Liver (tissue), 9 donors: ENCODE data around the gene NUP153. TPM values are rescaled to one million over a fixed set of nuclear protein-coding genes. Genes with fewer than 3 reads are reported as not detected.

Source experiments
- DNase-seq: peaks from one replicate; pipeline ENCODE4 v3.0.0-alpha.2; 2017; ENCODE audit warnings: low spot score
- H3K27ac ChIP-seq, 2 donors: one replicate each; pipeline ENCODE4 v1.7.0; 2013; ENCODE audit warnings: inconsistent platforms in 2 of 2, low read length in 2 of 2, control low read depth in 1 of 2, low read depth in 1 of 2, mild to moderate bottlenecking in 1 of 2
- H3K27me3 ChIP-seq, 4 donors: one replicate each; pipeline versions ENCODE4 v1.6.1 to v1.7.0; 2013; ENCODE audit warnings: low read length in 3 of 4, inconsistent platforms in 1 of 4, mild to moderate bottlenecking in 1 of 4, moderate library complexity in 1 of 4; ENCODE audit not compliant: control insufficient read depth in 4 of 4, insufficient read depth in 4 of 4
- H3K36me3 ChIP-seq, 4 donors: one replicate each; pipeline versions ENCODE4 v1.6.1 to v1.7.0; 2013; ENCODE audit warnings: low read length in 3 of 4, mild to moderate bottlenecking in 3 of 4, low read depth in 1 of 4, moderate library complexity in 1 of 4; ENCODE audit not compliant: control insufficient read depth in 4 of 4, insufficient read depth in 3 of 4
- H3K4me1 ChIP-seq, 4 donors: one replicate each; pipeline versions ENCODE4 v1.6.1 to v1.7.0; 2013; ENCODE audit warnings: low read length in 3 of 4, mild to moderate bottlenecking in 3 of 4, moderate library complexity in 1 of 4; ENCODE audit not compliant: control insufficient read depth in 4 of 4, insufficient read depth in 4 of 4
- H3K4me3 ChIP-seq, 3 donors: one replicate each; pipeline versions ENCODE4 v1.6.1 to v1.7.0; 2013; ENCODE audit warnings: low read length in 3 of 3, control low read depth in 1 of 3, low read depth in 1 of 3, mild to moderate bottlenecking in 1 of 3
- H3K9ac ChIP-seq, 2 donors: one replicate each; pipeline ENCODE4 v1.7.0; 2013; ENCODE audit warnings: low read length in 2 of 2, mild to moderate bottlenecking in 2 of 2, moderate library complexity in 2 of 2, control low read depth in 1 of 2, low read depth in 1 of 2
- H3K9me3 ChIP-seq, 4 donors: one replicate each; pipeline versions ENCODE4 v1.6.1 to v1.7.0; 2013; ENCODE audit warnings: low read length in 3 of 4; ENCODE audit not compliant: control insufficient read depth in 4 of 4
- EGR1 ChIP-seq, 2 donors: IDR thresholded peaks; 2 replicates each; pipeline ENCODE4 v1.6.1; 2016 to 2018; ENCODE audit warnings: antibody characterized with exemption in 2 of 2, low read depth in 2 of 2
- HNF4A ChIP-seq, 2 donors: conservative IDR thresholded peaks; 2 replicates each; pipeline ENCODE4 v1.6.1; 2016; ENCODE audit warnings: antibody characterized with exemption in 2 of 2, mild to moderate bottlenecking in 2 of 2
- JUND ChIP-seq, 2 donors: IDR thresholded peaks; 2 replicates each; pipeline ENCODE4 v1.6.1; 2016; ENCODE audit warnings: antibody characterized with exemption in 2 of 2
- RAD21 ChIP-seq, 2 donors: IDR thresholded peaks; 2 replicates each; pipeline ENCODE4 v1.6.1; 2016; ENCODE audit warnings: antibody characterized with exemption in 2 of 2, mild to moderate bottlenecking in 2 of 2
- TAF1 ChIP-seq: conservative IDR thresholded peaks from 2 replicates; pipeline ENCODE4 v1.6.1; 2016; ENCODE audit warnings: antibody characterized with exemption, mild to moderate bottlenecking
- YY1 ChIP-seq: IDR thresholded peaks from 2 replicates; pipeline ENCODE4 v1.6.1; 2016; ENCODE audit warnings: antibody characterized with exemption, mild to moderate bottlenecking
- WGBS: extraction: QIAGEN DNeasy Blood & Tissue Kit; methylation state at CpG from one replicate; pipeline ENCODE4 v1.1.7; 2013; 5-methylcytosine and 5-hydroxymethylcytosine counted together
- polyA plus RNA-seq, 2 donors: library from polyadenylated mRNA; stranded (reverse) in 1 of 2; unstranded in 1 of 2; fragments of 200-250 nt in 1 of 2; fragments of >200 nt in 1 of 2; fragmentation: Nextera tagmentation in 1 of 2; extraction: Ambion mirVana in 1 of 2; gene quantifications; one replicate each; pipeline versions ENCODE4 v1.2.1 to v1.2.3, GENCODE V29; 2013 to 2015
- total RNA-seq, 2 donors: library from RNA; depleted of rRNA; stranded (reverse); fragments of >200 nt; gene quantifications; one replicate each; pipeline ENCODE4 v1.2.3, GENCODE V29; 2014
- TF ChIP-seq, protein P1 (sequence below): IDR thresholded peaks from 2 replicates; pipeline ENCODE4 v1.6.1; 2016; ENCODE audit warnings: antibody characterized with exemption, mild to moderate bottlenecking
- TF ChIP-seq, protein P2 (sequence below): IDR thresholded peaks from 2 replicates; pipeline ENCODE4 v1.6.1; 2016; ENCODE audit warnings: antibody characterized with exemption
- TF ChIP-seq, protein P3 (sequence below): IDR thresholded peaks from 2 replicates; pipeline ENCODE4 v1.6.1; 2016; ENCODE audit warnings: antibody characterized with exemption
- donor health status: healthy.
- donor health status: healthy.
- donor health status: healthy.
- donor health status: healthy.
- donor health status: healthy.

Gene NUP153
- total and polyA plus RNA-seq, 4 donors = 5.1 to 42.4 (median 14.4) TPM

DNA sequence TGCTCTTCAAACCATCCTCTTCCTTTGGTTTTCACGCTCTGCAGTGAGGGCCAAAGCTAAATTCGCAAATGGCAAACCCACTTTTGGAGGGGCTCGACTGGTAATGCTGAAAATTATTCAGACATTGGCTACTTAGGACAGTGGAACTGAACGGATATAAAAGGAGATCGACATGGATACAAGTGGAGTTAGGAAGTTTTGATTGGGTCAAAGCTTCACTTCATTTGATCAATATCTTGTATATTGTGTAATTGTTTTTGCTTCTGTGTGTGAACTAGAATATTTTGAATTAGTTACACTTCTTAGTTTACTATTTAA, 105.4 kb downstream of the NUP153 start:
- TF ChIP-seq HNF4A (conservative IDR thresholded peaks at IDR 0.05) (peak in 1 of 2 donors; percentile 4), YY1 (no peak)
- TF ChIP-seq, protein P1, sequence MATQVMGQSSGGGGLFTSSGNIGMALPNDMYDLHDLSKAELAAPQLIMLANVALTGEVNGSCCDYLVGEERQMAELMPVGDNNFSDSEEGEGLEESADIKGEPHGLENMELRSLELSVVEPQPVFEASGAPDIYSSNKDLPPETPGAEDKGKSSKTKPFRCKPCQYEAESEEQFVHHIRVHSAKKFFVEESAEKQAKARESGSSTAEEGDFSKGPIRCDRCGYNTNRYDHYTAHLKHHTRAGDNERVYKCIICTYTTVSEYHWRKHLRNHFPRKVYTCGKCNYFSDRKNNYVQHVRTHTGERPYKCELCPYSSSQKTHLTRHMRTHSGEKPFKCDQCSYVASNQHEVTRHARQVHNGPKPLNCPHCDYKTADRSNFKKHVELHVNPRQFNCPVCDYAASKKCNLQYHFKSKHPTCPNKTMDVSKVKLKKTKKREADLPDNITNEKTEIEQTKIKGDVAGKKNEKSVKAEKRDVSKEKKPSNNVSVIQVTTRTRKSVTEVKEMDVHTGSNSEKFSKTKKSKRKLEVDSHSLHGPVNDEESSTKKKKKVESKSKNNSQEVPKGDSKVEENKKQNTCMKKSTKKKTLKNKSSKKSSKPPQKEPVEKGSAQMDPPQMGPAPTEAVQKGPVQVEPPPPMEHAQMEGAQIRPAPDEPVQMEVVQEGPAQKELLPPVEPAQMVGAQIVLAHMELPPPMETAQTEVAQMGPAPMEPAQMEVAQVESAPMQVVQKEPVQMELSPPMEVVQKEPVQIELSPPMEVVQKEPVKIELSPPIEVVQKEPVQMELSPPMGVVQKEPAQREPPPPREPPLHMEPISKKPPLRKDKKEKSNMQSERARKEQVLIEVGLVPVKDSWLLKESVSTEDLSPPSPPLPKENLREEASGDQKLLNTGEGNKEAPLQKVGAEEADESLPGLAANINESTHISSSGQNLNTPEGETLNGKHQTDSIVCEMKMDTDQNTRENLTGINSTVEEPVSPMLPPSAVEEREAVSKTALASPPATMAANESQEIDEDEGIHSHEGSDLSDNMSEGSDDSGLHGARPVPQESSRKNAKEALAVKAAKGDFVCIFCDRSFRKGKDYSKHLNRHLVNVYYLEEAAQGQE = peak; percentile 7
- H3K4me1 ChIP-seq = peaks cover 7 to 29% (median 15%) of the 10 kb centered on the region in 4 donors
- H3K27ac ChIP-seq = peak overlapping the region; percentile 97 to 98
- H3K9ac ChIP-seq = peak overlapping the region; percentile 93 to 99
- WGBS = 7% methylated on average over 5 of the region's 5 CpGs
- peaks cover 0 to 8% (median 1%) of the 10 kb centered on the region in 4 donors for H3K36me3 ChIP-seq
- no peaks in the 10 kb centered on the region for H3K9me3 ChIP-seq
- DNase-seq = no peak
- peak overlapping the region; percentile 83 to 90 (median 85) for H3K4me3 ChIP-seq
- no peaks in the 10 kb centered on the region for H3K27me3 ChIP-seq

DNA sequence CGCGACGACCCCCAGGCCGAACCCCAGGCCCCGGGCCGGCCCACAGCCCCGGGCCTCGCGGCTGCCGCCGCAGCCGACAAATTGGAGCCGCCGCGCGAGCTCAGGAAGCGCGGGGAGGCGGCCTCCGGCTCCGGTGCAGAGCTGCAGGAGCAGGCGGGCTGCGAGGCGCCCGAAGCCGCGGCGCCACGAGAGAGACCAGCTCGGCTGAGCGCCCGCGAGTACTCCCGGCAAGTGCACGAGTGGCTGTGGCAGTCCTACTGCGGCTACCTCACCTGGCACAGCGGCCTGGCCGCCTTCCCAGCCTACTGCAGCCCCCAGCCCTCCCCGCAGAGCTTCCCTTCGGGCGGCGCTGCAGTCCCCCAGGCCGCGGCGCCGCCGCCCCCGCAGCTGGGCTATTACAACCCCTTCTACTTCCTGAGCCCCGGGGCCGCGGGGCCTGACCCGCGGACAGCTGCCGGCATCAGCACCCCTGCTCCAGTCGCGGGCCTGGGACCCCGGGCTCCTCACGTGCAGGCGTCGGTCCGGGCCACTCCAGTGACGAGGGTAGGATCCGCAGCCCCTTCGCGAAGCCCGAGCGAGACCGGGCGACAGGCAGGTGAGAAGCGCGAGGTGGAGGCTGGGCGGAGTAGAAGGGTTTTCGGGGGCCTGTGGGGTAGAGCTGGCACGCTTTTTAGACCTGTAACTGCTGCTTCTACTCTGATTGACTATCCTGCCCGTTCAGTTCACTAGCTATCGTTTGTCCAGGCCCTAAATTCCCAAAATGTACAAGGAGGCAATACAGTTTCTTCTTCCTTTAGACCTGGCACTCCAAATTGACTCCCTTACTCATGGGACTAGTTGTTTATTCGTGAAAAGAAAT, 106.0 kb downstream of the NUP153 start:
- under 1% methylated on average over 77 of the region's 77 CpGs for WGBS
- Histone ChIP-seq H3K9ac (peak overlapping the region; percentile 93 to 99), H3K36me3 (peaks cover 0 to 6% (median 1%) of the 10 kb centered on the region in 4 donors), H3K27me3 (no peaks in the 10 kb centered on the region), H3K27ac (peak overlapping the region; percentile 97 to 98), H3K9me3 (no peaks in the 10 kb centered on the region), H3K4me1 (peaks cover 5 to 29% (median 14%) of the 10 kb centered on the region in 4 donors), H3K4me3 (peak overlapping the region; percentile 83 to 90 (median 85))
- TF ChIP-seq, protein P2, sequence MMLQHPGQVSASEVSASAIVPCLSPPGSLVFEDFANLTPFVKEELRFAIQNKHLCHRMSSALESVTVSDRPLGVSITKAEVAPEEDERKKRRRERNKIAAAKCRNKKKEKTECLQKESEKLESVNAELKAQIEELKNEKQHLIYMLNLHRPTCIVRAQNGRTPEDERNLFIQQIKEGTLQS = no peak
- TF ChIP-seq JUND (IDR thresholded peaks at IDR 0.05) = no peak
- TF ChIP-seq YY1 = peak; percentile 17
- TF ChIP-seq EGR1 (IDR thresholded peaks at IDR 0.05; ENCODE audit: low read depth in 2 of 2) = peak in 1 of 2 donors; percentile 56
- no peak for TF ChIP-seq RAD21 (IDR thresholded peaks at IDR 0.05)
- TF ChIP-seq, protein P3, sequence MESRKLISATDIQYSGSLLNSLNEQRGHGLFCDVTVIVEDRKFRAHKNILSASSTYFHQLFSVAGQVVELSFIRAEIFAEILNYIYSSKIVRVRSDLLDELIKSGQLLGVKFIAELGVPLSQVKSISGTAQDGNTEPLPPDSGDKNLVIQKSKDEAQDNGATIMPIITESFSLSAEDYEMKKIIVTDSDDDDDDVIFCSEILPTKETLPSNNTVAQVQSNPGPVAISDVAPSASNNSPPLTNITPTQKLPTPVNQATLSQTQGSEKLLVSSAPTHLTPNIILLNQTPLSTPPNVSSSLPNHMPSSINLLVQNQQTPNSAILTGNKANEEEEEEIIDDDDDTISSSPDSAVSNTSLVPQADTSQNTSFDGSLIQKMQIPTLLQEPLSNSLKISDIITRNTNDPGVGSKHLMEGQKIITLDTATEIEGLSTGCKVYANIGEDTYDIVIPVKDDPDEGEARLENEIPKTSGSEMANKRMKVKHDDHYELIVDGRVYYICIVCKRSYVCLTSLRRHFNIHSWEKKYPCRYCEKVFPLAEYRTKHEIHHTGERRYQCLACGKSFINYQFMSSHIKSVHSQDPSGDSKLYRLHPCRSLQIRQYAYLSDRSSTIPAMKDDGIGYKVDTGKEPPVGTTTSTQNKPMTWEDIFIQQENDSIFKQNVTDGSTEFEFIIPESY = no peak
- no peak for TF ChIP-seq HNF4A (conservative IDR thresholded peaks at IDR 0.05)
- no peak for TF ChIP-seq TAF1
- DNase-seq = peak; percentile 65
